Measurements from ENCODE around the gene OVCH2.
"Not testable (repeated sequence)": the region's sequence is repeated elsewhere in the genome, so short reads cannot be mapped to it uniquely, and the experiment has no call there.

OVCH2 gene

GRCh38 chr11:7665473-7666291 lies 40.6 kb downstream of the OVCH2 start:
- Histone ChIP-seq H3K36me3 (ENCODE audit: insufficient read depth, low read length) (peaks cover 16% of the 10 kb centered on the region), H3K4me1 (ENCODE audit: insufficient read depth, low read length) (peaks cover 4% of the 10 kb centered on the region; the same call in 1 of the 2 replicates), H3K9ac (ENCODE audit: low read depth, low read length) (no peak overlapping the region), H3K9me3 (ENCODE audit: control insufficient read depth, insufficient read depth, low read length) (no peaks in the 10 kb centered on the region)

- Histone ChIP-seq H3K9me3 (ENCODE audit: control insufficient read depth, insufficient read depth, low read length) (no peaks in the 10 kb centered on the region), H3K9ac (ENCODE audit: low read depth, low read length) (no peak overlapping the region), H3K4me1 (ENCODE audit: insufficient read depth, low read length) (peaks cover 4% of the 10 kb centered on the region; the same call in 1 of the 2 replicates), H3K36me3 (ENCODE audit: insufficient read depth, low read length) (peaks cover 16% of the 10 kb centered on the region)
Measured at GRCh38 chr11:7664867-7665266, 41.4 kb downstream of the OVCH2 start.

DNA sequence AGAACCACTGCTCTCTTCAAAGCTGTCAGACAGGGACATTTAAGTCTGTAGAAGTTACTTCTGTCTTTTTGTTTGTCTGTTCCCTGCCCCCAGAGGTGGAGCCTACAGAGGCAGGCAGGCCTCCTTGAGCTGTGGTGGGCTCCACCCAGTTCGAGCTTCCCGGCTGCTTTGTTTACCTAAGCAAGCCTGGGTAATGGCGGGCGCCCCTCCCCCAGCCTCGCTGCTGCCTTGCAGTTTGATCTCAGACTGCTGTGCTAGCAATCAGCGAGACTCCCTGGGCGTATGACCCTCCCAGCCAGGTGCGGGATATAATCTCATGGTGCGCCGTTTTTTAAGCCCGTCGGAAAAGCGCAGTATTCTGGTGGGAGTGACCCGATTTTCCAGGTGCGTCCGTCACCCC lies 42.7 kb downstream of the OVCH2 start:
- H3K36me3 ChIP-seq (ENCODE audit: insufficient read depth, low read length), result peaks cover 12% of the 10 kb centered on the region
- not testable (repeated sequence) for H3K9me3 ChIP-seq (ENCODE audit: control insufficient read depth, insufficient read depth, low read length); H3K4me1 ChIP-seq (ENCODE audit: insufficient read depth, low read length); H3K9ac ChIP-seq (ENCODE audit: low read depth, low read length)

DNA sequence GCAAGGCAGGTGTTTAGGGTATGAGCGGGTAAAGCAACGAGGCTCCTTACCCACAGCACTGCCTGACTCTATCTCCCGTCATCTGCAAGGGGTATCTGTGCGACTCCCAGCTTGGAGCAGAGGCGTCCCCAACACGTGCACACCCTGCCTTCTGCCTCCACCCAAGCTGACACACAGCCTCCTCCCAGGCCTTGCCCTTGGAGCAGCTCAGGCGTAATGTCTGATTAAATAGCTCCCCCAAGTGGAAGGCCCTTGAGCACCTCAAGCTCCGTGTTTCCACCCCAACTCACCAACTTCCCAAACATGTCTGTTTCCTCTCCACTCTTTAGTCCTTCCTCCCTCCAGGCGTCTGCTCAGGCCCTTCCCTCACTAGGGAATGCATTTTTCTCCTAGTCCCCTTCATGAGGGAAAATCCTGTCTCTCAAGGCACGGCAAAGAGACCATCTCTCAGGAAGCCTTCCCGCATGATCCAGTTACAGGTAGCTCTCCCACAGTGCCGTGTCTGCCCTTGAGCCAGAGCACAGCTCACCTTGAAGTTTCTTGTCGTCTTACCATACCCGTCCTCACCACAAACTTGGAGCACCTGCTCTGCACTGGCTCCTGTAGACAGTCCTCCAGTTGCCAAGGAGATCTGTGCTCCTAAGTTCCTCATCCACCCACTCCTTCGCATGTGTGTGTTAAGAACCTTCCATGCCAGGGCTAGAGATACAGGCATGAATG lies 48.8 kb downstream of the OVCH2 start:
- Histone ChIP-seq H3K36me3 (ENCODE audit: insufficient read depth, low read length) (no peaks in the 10 kb centered on the region), H3K4me1 (ENCODE audit: insufficient read depth, low read length) (no peaks in the 10 kb centered on the region), H3K9ac (ENCODE audit: low read depth, low read length) (no peak overlapping the region), H3K9me3 (ENCODE audit: control insufficient read depth, insufficient read depth, low read length) (no peaks in the 10 kb centered on the region)

GRCh38 chr11:7656704-7657103 lies 49.6 kb downstream of the OVCH2 start:
- Histone ChIP-seq H3K36me3 (ENCODE audit: insufficient read depth, low read length) (no peaks in the 10 kb centered on the region), H3K9ac (ENCODE audit: low read depth, low read length) (no peak overlapping the region), H3K4me1 (ENCODE audit: insufficient read depth, low read length) (no peaks in the 10 kb centered on the region), H3K9me3 (ENCODE audit: control insufficient read depth, insufficient read depth, low read length) (no peaks in the 10 kb centered on the region)

GRCh38 chr11:7655253-7656217 lies 50.7 kb downstream of the OVCH2 start:
- Histone ChIP-seq H3K36me3 (ENCODE audit: insufficient read depth, low read length) (no peaks in the 10 kb centered on the region), H3K9me3 (ENCODE audit: control insufficient read depth, insufficient read depth, low read length) (no peaks in the 10 kb centered on the region), H3K4me1 (ENCODE audit: insufficient read depth, low read length) (no peaks in the 10 kb centered on the region), H3K9ac (ENCODE audit: low read depth, low read length) (no peak overlapping the region)

GRCh38 chr11:7654195-7654705 lies 52.0 kb downstream of the OVCH2 start:
- H3K9ac ChIP-seq (ENCODE audit: low read depth, low read length), result no peak overlapping the region
- H3K9me3 ChIP-seq (ENCODE audit: control insufficient read depth, insufficient read depth, low read length), result no peaks in the 10 kb centered on the region
- no peaks in the 10 kb centered on the region; the same call in 1 of the 2 replicates for H3K36me3 ChIP-seq (ENCODE audit: insufficient read depth, low read length)
- H3K4me1 ChIP-seq (ENCODE audit: insufficient read depth, low read length), result no peaks in the 10 kb centered on the region

GRCh38 chr11:7651700-7652099 lies 54.6 kb downstream of the OVCH2 start:
- H3K36me3 ChIP-seq (ENCODE audit: insufficient read depth, low read length), result no peaks in the 10 kb centered on the region; the same call in 1 of the 2 replicates
- H3K4me1 ChIP-seq (ENCODE audit: insufficient read depth, low read length), result no peaks in the 10 kb centered on the region
- H3K9ac ChIP-seq (ENCODE audit: low read depth, low read length), result no peak overlapping the region
- H3K9me3 ChIP-seq (ENCODE audit: control insufficient read depth, insufficient read depth, low read length), result no peaks in the 10 kb centered on the region

DNA sequence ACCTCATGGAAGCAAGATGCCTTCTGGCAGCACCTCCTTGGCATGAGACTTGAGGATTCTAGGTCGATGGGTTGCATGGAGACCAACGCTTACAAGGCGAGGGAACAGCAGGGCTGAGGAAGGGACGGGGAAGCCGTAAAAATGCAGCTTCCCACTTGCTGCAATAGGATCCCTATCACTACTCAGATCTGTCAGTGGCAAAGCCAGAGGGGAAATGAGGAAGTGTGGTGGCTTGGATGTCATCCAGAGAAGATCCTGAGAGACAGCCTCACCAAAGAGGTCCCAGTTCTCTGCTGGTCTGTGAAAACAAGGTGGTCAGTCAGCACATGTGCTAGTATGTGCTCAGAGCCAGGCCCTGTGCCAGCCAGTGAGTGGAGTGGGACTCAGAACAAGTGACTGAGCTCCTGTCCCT lies 55.1 kb downstream of the OVCH2 start:
- H3K9ac ChIP-seq (ENCODE audit: low read depth, low read length), result no peak overlapping the region
- no peaks in the 10 kb centered on the region for H3K4me1 ChIP-seq (ENCODE audit: insufficient read depth, low read length)
- H3K36me3 ChIP-seq (ENCODE audit: insufficient read depth, low read length), result no peaks in the 10 kb centered on the region; the same call in 1 of the 2 replicates
- no peaks in the 10 kb centered on the region for H3K9me3 ChIP-seq (ENCODE audit: control insufficient read depth, insufficient read depth, low read length)

GRCh38 chr11:7648264-7648663 lies 58.0 kb downstream of the OVCH2 start:
- no peaks in the 10 kb centered on the region for H3K9me3 ChIP-seq (ENCODE audit: control insufficient read depth, insufficient read depth, low read length)
- no peaks in the 10 kb centered on the region; the same call in 1 of the 2 replicates for H3K36me3 ChIP-seq (ENCODE audit: insufficient read depth, low read length)
- no peaks in the 10 kb centered on the region for H3K4me1 ChIP-seq (ENCODE audit: insufficient read depth, low read length)
- H3K9ac ChIP-seq (ENCODE audit: low read depth, low read length), result no peak overlapping the region

DNA sequence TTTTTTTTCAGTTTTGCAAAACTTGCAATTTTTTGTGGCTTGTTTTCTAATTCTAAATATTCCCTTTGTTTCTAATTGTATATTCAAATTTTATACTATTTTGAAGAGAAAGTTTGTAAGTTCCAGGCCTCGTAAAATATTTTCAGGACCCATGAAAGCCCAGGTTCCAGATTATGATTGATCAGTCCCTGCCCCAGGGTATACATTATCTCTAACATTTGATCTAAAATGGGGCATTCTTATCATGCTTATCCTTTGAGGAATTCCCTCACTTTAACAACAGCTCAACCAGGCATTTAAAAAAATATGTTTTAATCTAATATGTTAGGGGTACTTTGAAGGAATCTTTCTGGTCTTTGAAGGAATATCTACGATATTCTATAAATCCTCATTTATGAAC lies 59.4 kb downstream of the OVCH2 start:
- Histone ChIP-seq H3K9ac (ENCODE audit: low read depth, low read length) (no peak overlapping the region), H3K36me3 (ENCODE audit: insufficient read depth, low read length) (no peaks in the 10 kb centered on the region; the same call in 1 of the 2 replicates), H3K9me3 (ENCODE audit: control insufficient read depth, insufficient read depth, low read length) (no peaks in the 10 kb centered on the region), H3K4me1 (ENCODE audit: insufficient read depth, low read length) (no peaks in the 10 kb centered on the region)

- H3K9ac ChIP-seq (ENCODE audit: low read depth, low read length), result no peak overlapping the region
- H3K36me3 ChIP-seq (ENCODE audit: insufficient read depth, low read length), result no peaks in the 10 kb centered on the region; the same call in 1 of the 2 replicates
- no peaks in the 10 kb centered on the region for H3K4me1 ChIP-seq (ENCODE audit: insufficient read depth, low read length)
- H3K9me3 ChIP-seq (ENCODE audit: control insufficient read depth, insufficient read depth, low read length), result no peaks in the 10 kb centered on the region
Measured at GRCh38 chr11:7645206-7645605, 61.1 kb downstream of the OVCH2 start.

- H3K36me3 ChIP-seq (ENCODE audit: insufficient read depth, low read length), result no peaks in the 10 kb centered on the region; the same call in 1 of the 2 replicates
- no peaks in the 10 kb centered on the region for H3K4me1 ChIP-seq (ENCODE audit: insufficient read depth, low read length)
- no peaks in the 10 kb centered on the region for H3K9me3 ChIP-seq (ENCODE audit: control insufficient read depth, insufficient read depth, low read length)
- H3K9ac ChIP-seq (ENCODE audit: low read depth, low read length), result no peak overlapping the region
Measured at GRCh38 chr11:7643314-7643713, 63.0 kb downstream of the OVCH2 start.

- no peaks in the 10 kb centered on the region; the same call in 1 of the 2 replicates for H3K36me3 ChIP-seq (ENCODE audit: insufficient read depth, low read length)
- H3K9me3 ChIP-seq (ENCODE audit: control insufficient read depth, insufficient read depth, low read length), result no peaks in the 10 kb centered on the region
- no peaks in the 10 kb centered on the region for H3K4me1 ChIP-seq (ENCODE audit: insufficient read depth, low read length)
- H3K9ac ChIP-seq (ENCODE audit: low read depth, low read length), result no peak overlapping the region
Measured at GRCh38 chr11:7642747-7643146, 63.5 kb downstream of the OVCH2 start.

Measured in ES-I3 (cell line).